HepG2 (cell line): ENCODE data around the gene TSPAN17. TPM values are rescaled to one million over a fixed set of nuclear protein-coding genes. Genes with fewer than 3 reads are reported as not detected.

Experiments
- AGO1 ChIP-seq: fragments of 200-400 bp; formaldehyde crosslinking; IDR thresholded peaks from 2 replicates; pipeline ENCODE4 v1.6.1; 2017; ENCODE audit warnings: mild to moderate bottlenecking, low read depth, low read length, moderate library complexity; ENCODE audit not compliant: poor library complexity, severe bottlenecking
- AGO2 ChIP-seq: fragments of 200-400 bp; formaldehyde crosslinking; optimal IDR thresholded peaks from 2 replicates; pipeline ENCODE3; 2017; ENCODE audit warnings: mild to moderate bottlenecking, low read depth, low read length, moderate library complexity
- FOXC1 ChIP-seq: sonication (generic); formaldehyde crosslinking; IDR thresholded peaks from 2 replicates; pipeline ENCODE4 v1.8.0; 2022; ENCODE audit warnings: mild to moderate bottlenecking, missing genetic modification reagents, borderline replicate concordance
- NFKB2 ChIP-seq: sonication (generic); formaldehyde crosslinking; IDR thresholded peaks from 2 replicates; pipeline ENCODE4 v1.4.0; 2020; ENCODE audit warnings: missing genetic modification reagents, borderline replicate concordance
- NR3C1 ChIP-seq: sonication (generic); formaldehyde crosslinking; IDR thresholded peaks from 2 replicates; pipeline ENCODE4 v1.4.0; 2020; ENCODE audit warnings: missing genetic modification reagents
- PPARG ChIP-seq: conservative IDR thresholded peaks from 2 replicates; pipeline ENCODE4 v1.6.1; 2016; ENCODE audit warnings: missing biosample characterization, missing genetic modification reagents
- SP2 ChIP-seq: sonication (generic); formaldehyde crosslinking; IDR thresholded peaks from 2 replicates; pipeline ENCODE4 v1.5.1; 2020; ENCODE audit warnings: mild to moderate bottlenecking, missing genetic modification reagents
- ZBTB42 ChIP-seq: sonication (generic); formaldehyde crosslinking; IDR thresholded peaks from 2 replicates; pipeline ENCODE4 v1.5.0; 2020; ENCODE audit warnings: mild to moderate bottlenecking, missing genetic modification reagents
- ZC3H4 ChIP-seq: sonication (generic); formaldehyde crosslinking; IDR thresholded peaks from 2 replicates; pipeline ENCODE4 v1.4.0; 2020; ENCODE audit warnings: missing genetic modification reagents, borderline replicate concordance
- ZNF337 ChIP-seq: sonication (generic); formaldehyde crosslinking; IDR thresholded peaks from 2 replicates; pipeline ENCODE4 v1.5.1; 2020; ENCODE audit warnings: missing genetic modification reagents, low read depth, mild to moderate bottlenecking, borderline replicate concordance
- ZNF562 ChIP-seq: sonication (generic); formaldehyde crosslinking; IDR thresholded peaks from 2 replicates; pipeline ENCODE4 v1.8.0; 2022; ENCODE audit warnings: missing genetic modification reagents, borderline replicate concordance
- ZNF777 ChIP-seq: sonication (generic); formaldehyde crosslinking; IDR thresholded peaks from 2 replicates; pipeline ENCODE4 v1.4.0; 2020; ENCODE audit warnings: missing genetic modification reagents
- ZSCAN12 ChIP-seq: sonication (generic); formaldehyde crosslinking; IDR thresholded peaks from 2 replicates; pipeline ENCODE4 v1.9.0; 2021; ENCODE audit warnings: mild to moderate bottlenecking, missing genetic modification reagents
- polyA plus RNA-seq, 8 experiments: library from polyadenylated mRNA; depleted of rRNA in 3 of 8; stranded (reverse) in 7 of 8; unstranded in 1 of 8; fragments of >200 nt; fragmentation: Illumina TruSeq in 4 of 8; extraction: Trizol in 4 of 8; gene quantifications; 2 replicates each; pipeline versions ENCODE4 v1.2.1 to v1.2.3, GENCODE V29; 2011 to 2016; ENCODE audit warnings: low read depth in 4 of 8, missing spikeins in 1 of 8, mixed read lengths in 1 of 8; ENCODE audit not compliant: insufficient read depth in 1 of 8
- total RNA-seq, 5 experiments: library from RNA; depleted of rRNA; stranded (reverse); fragments of >200 nt; fragmentation: Illumina TruSeq; extraction: Trizol; gene quantifications; 2 replicates each; pipeline ENCODE4 v1.2.3, GENCODE V29; 2016; ENCODE audit warnings: low read depth in 1 of 5
- TF ChIP-seq, protein P1 (sequence below): sonication (generic); formaldehyde crosslinking; IDR thresholded peaks from 2 replicates; pipeline ENCODE4 v1.5.1; 2020; ENCODE audit warnings: mild to moderate bottlenecking, missing genetic modification reagents, moderate library complexity
- TF ChIP-seq, protein P2 (sequence below): sonication (generic); formaldehyde crosslinking; IDR thresholded peaks from 2 replicates; pipeline ENCODE4 v1.5.0; 2020; ENCODE audit warnings: mild to moderate bottlenecking, missing genetic modification reagents, borderline replicate concordance

TSPAN17 gene
- total and polyA plus RNA-seq, 2 of the 13 experiments (the other 11 are each of a cell fraction or from before 2014, with no cell fraction given), result 11.5 to 15.0 TPM

DNA sequence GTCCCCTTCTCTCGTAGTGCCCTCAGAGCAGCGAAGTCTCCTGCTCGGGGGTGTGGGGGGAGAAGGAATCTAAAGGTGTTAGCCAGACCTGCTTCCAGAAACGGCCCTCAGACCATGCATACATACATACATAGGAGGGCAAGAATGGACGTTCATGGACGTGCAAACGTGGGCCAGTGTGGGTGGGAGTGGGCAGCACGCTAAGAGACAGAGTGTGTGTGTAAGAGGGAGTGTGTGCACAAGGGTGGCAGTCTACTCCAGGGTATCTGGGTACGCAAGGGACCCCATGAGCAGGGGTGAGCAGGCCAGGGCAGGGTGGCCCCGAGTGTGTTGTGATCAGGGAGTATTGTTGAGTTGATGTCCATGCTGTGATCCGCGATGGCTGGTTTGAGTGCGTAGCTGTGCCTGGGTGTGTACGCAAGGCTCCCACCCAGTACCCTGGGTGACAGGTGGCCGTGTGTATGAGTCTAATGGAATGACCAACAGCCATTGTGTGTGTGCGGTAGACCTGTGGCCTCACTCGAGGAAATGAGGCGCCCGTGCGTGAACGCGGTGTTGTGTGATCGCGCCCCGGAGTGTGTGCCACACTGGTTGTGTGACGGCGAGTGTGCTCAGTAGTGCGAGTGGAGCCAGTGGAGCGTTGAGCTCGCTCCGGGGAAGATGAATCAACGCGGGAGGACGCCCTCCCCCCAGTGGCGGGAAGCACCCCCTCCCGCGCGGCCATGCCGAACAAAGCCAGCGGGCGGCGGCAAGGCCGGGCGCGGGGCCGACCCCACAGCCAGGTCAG is 38.2 kb upstream of the TSPAN17 start (continued):
- TF ChIP-seq, protein P1, sequence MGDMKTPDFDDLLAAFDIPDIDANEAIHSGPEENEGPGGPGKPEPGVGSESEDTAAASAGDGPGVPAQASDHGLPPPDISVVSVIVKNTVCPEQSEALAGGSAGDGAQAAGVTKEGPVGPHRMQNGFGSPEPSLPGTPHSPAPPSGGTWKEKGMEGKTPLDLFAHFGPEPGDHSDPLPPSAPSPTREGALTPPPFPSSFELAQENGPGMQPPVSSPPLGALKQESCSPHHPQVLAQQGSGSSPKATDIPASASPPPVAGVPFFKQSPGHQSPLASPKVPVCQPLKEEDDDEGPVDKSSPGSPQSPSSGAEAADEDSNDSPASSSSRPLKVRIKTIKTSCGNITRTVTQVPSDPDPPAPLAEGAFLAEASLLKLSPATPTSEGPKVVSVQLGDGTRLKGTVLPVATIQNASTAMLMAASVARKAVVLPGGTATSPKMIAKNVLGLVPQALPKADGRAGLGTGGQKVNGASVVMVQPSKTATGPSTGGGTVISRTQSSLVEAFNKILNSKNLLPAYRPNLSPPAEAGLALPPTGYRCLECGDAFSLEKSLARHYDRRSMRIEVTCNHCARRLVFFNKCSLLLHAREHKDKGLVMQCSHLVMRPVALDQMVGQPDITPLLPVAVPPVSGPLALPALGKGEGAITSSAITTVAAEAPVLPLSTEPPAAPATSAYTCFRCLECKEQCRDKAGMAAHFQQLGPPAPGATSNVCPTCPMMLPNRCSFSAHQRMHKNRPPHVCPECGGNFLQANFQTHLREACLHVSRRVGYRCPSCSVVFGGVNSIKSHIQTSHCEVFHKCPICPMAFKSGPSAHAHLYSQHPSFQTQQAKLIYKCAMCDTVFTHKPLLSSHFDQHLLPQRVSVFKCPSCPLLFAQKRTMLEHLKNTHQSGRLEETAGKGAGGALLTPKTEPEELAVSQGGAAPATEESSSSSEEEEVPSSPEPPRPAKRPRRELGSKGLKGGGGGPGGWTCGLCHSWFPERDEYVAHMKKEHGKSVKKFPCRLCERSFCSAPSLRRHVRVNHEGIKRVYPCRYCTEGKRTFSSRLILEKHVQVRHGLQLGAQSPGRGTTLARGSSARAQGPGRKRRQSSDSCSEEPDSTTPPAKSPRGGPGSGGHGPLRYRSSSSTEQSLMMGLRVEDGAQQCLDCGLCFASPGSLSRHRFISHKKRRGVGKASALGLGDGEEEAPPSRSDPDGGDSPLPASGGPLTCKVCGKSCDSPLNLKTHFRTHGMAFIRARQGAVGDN (CRISPR knock-in tag), result peak; percentile 2; the same call in 1 of the 2 replicates
- TF ChIP-seq ZNF337 (no peak), NR3C1 (CRISPR knock-in tag) (no peak), PPARG (CRISPR knock-in tag) (no peak), ZC3H4 (CRISPR knock-in tag) (no peak), AGO1 (no peak), ZBTB42 (CRISPR knock-in tag) (no peak), SP2 (no peak), ZSCAN12 (CRISPR knock-in tag) (no peak), ZNF562 (CRISPR knock-in tag) (no peak), AGO2 (no peak), FOXC1 (no peak), NFKB2 (CRISPR knock-in tag) (no peak), ZNF777 (CRISPR knock-in tag) (no peak)
- TF ChIP-seq, protein P2, sequence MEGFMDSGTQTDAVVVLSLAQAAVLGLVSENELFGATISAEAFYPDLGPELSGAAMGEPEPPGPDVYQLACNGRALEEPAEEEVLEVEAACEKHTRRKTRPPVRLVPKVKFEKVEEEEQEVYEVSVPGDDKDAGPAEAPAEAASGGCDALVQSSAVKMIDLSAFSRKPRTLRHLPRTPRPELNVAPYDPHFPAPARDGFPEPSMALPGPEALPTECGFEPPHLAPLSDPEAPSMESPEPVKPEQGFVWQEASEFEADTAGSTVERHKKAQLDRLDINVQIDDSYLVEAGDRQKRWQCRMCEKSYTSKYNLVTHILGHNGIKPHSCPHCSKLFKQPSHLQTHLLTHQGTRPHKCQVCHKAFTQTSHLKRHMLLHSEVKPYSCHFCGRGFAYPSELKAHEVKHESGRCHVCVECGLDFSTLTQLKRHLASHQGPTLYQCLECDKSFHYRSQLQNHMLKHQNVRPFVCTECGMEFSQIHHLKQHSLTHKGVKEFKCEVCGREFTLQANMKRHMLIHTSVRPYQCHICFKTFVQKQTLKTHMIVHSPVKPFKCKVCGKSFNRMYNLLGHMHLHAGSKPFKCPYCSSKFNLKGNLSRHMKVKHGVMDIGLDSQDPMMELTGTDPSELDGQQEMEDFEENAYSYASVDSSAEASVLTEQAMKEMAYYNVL, result peak; percentile 46; the same call in 1 of the 2 replicates
